KOPT-K1 (cell line): Measurements from ENCODE around the gene TECTA.
"Not testable (repeated sequence)": the region's sequence is repeated elsewhere in the genome, so short reads cannot be mapped to it uniquely, and the experiment has no call there.

ENCODE experiments used
- H3K27ac ChIP-seq: fragments of 200-600 bp; sonication (generic); 2 replicates; pipeline ENCODE4 v1.5.1; 2016; ENCODE audit warnings: antibody characterized with exemption, mild to moderate bottlenecking, low read depth, low read length; ENCODE audit not compliant: poor library complexity, severe bottlenecking
- H3K36me3 ChIP-seq: fragments of 200-600 bp; sonication (generic); 2 replicates; pipeline ENCODE4 v1.5.1; 2017; ENCODE audit warnings: antibody characterized with exemption, mild to moderate bottlenecking, low read length, moderate library complexity; ENCODE audit not compliant: insufficient read depth
- H3K9me3 ChIP-seq: fragments of 200-600 bp; sonication (generic); 2 replicates; pipeline ENCODE4 v1.5.1; 2017; ENCODE audit warnings: antibody characterized with exemption, low read length, mild to moderate bottlenecking; ENCODE audit not compliant: insufficient read depth, poor library complexity, severe bottlenecking

The TECTA gene

DNA sequence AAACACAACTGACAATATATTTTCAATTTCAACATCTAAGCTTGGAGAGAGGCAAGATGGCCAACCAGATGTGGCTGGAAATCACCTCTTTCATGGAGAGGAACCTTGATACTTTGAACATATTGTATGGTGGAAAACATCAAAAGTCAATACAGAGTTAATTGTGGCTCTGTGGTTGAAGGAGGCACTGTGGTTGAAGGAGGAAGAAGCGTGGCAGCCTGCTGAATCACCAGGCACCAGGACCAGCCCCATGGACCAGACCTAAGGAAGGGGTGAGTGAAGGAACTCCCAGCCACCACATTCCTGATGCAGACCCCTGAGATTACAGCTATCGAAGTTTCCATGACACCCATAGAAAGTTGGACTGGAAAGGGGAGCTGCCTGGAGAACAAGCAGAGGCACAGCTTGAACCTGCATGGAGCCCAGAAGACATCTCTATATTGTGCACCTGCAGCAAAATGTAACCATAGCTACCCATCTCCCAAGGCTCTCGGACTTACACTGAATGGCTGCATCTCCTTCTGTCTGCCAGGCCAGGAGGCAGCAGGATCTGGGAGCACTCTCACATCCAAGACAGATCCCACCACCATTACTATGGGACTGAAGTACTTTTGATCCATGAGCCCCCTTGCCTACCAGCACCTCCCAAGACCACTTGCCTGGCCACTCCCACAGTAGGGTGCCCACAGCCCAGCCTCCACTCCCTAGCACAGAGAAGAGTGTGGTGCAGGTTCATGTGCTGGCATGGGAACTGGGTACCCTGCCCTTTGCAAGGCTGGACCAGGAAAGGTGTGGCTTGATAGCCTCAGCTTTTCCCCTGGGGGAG, 111.7 kb downstream of the TECTA start:
- Histone ChIP-seq H3K36me3 (no peaks in the 10 kb centered on the region), H3K27ac (no peak overlapping the region), H3K9me3 (no peaks in the 10 kb centered on the region)

DNA sequence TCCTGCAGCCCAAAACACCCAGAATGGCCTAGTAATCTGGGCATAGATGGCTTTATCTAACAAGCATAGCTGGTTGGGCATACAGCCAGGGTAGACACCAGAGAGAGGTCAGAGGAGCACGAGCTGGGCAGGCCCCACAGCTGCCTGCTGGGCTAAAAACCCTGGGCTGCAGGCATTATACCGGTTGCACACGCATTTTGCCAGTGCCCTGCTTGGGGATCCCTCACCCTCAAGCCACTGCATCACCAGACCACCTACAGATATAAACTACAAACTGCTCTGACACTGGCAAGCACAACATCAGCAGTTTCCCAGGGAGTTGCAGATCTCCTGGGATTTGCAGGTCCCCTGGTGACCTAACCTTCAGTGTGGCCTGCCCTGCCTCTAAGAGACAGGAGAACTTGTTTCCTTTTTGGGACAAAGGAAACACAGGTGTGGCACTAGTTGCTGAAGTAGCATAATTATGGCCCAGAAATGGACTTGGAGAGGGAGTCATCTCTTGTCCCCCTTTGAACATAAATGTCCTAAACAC, 112.4 kb downstream of the TECTA start:
- H3K27ac ChIP-seq, result no peak overlapping the region

DNA sequence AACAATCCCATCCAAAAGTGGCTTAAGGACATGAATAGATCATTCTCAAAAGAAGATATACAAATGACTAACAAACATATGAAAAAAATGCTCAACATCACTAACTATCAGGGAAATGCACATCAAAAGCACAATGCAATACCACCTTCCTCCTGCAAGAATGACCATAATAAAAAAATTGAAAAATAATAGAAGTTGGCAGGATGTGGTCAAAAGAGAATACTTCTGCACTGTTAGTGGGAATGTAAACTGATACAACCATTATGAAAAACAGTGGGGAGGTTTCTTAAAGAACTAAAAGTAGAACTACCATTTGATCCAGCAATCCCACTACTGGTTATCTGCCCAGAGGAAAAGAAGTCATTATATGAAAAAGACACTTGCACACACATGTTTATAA, 113.8 kb downstream of the TECTA start:
- H3K36me3 ChIP-seq, result no peaks in the 10 kb centered on the region
- H3K27ac ChIP-seq, result no peak overlapping the region
- H3K9me3 ChIP-seq, result no peaks in the 10 kb centered on the region

More for the DNA sequence above, 112.4 kb downstream of the TECTA start:
- Histone ChIP-seq H3K36me3 (no peaks in the 10 kb centered on the region), H3K9me3 (no peaks in the 10 kb centered on the region)

DNA sequence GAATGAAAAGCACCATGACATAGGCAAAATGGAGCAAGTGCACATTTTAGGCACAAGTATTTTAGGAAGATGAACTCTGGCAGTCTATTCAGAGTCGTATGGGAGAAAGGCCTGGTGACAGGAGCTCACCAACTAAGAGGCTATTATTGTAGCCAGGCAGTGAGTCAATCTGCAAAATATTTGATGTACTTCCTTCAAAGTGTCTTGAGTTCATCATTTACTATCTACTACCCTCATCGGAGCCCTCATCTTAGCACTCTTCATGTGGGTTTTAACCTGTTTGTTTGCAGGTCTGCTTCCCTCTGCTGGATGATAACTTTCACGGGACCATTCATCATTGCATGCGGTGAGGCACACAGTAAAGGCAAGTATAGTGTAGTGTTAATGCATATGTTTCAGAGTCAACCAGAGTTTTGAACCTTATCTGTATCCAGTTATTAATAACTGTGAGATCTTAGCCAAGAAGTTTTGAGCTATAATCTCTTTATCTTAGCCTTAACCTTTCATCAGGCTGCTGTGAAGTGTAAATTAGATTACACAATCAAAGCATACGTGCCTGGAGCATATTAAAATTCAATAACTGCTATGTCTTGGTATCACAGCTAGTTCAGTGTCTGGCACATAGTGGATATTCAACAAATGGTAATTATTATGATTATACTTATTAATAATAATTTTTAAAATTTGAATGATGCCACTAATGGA, 120.6 kb downstream of the TECTA start:
- no peak overlapping the region for H3K27ac ChIP-seq
- peaks cover 2% of the 10 kb centered on the region for H3K9me3 ChIP-seq
- no peaks in the 10 kb centered on the region for H3K36me3 ChIP-seq

DNA sequence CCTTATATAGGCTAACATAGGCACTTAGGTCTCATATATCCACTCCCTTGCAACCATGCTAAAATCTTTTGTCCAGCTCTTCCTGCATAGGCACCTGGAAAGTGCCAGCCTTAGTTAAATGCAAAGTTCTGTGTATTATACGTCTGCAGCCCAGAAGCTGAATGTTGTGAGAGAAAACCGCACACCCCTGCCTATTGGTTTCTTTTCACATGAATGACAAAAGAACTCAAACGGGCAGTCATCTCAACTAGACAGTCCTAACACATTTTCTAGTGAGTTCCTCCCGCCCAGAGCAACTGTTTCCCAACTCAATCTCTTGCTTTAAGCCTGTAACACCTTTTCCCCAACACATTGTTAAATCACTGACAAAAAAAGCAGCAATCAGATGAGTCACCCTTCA, 122.1 kb downstream of the TECTA start:
- H3K9me3 ChIP-seq, result peaks cover 8% of the 10 kb centered on the region
- H3K36me3 ChIP-seq, result no peaks in the 10 kb centered on the region
- no peak overlapping the region for H3K27ac ChIP-seq

DNA sequence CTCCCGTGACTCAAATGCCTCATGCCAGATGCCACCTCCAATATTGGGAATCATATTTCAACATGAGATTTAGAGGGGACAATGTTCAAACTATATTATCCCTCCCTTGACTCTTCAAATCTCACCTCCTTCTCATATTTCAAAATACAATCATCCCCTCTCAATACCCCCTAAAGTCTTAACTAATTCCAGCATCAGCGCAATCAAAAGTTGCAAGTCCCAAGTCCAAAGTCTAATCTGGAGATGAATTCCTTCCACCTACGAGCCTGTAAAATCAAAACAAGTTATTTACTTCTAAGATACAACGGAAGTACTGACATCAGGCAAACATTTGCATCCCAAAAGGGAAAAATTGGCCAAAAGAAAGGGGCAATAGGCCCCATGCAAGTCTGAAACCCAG, 124.3 kb downstream of the TECTA start:
- Histone ChIP-seq H3K9me3 (peaks cover 8% of the 10 kb centered on the region), H3K36me3 (no peaks in the 10 kb centered on the region), H3K27ac (no peak overlapping the region)

DNA sequence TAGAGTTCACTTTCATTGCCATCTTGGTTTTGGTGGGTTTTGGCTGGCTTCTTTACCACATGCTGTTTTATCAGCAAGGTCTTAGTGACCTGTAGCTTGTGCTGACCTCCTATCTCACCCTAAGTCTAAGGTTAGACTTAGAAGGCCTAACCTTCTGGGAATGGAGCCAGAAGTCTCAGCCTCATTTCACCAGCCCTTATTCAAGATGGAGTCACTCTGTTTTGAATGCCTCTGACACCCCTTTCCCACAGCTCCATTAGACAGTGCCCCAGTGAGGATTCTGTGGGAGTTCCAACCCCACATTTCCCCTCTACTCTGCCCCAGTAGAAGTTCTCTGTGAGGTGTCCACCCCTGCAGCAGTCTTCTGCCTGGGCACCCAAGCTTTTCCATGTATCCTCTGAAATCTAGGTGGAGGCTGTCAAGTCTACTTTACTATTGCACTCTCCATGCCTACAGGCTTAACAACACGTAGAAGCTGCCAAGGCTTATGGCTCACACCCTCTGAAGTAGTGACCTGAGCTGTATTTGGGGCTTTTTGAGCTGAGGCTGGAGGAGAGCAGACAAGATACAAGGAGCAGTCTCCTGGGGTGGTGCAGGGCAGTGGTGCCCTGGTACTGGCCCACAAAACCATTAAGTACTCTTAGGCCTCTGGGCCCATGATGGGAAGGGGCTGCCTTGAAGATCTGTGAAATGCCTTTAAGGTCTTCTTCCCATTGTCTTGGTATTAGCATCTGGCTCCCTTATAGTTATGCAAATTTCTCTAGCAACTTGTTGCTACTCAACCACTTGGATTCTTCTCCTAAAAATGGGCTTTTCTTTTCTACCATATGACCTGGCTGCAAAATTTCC, 125.6 kb downstream of the TECTA start:
- Histone ChIP-seq H3K27ac (no peak overlapping the region), H3K36me3 (no peaks in the 10 kb centered on the region), H3K9me3 (peaks cover 8% of the 10 kb centered on the region)

DNA sequence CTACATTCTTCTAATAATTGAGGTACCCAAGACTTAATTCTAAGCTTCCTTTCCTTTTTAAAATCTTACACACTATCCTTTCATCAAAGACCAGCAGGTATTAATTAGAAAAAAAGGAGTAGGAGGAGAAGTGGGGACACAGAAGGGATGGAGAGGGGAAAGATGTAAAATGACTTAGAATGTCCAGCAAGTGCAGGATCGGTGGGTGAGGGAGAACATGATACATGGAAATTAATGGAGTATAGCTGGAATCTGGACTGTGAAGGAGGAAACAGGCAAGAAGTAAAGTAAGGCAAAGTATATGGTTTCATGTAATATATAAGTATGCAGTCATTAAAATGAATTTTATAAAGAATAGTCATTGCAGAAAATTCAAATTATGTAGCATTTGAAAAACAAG, 127.8 kb downstream of the TECTA start:
- no peak overlapping the region for H3K27ac ChIP-seq
- H3K9me3 ChIP-seq, result peaks cover 8% of the 10 kb centered on the region
- no peaks in the 10 kb centered on the region for H3K36me3 ChIP-seq

DNA sequence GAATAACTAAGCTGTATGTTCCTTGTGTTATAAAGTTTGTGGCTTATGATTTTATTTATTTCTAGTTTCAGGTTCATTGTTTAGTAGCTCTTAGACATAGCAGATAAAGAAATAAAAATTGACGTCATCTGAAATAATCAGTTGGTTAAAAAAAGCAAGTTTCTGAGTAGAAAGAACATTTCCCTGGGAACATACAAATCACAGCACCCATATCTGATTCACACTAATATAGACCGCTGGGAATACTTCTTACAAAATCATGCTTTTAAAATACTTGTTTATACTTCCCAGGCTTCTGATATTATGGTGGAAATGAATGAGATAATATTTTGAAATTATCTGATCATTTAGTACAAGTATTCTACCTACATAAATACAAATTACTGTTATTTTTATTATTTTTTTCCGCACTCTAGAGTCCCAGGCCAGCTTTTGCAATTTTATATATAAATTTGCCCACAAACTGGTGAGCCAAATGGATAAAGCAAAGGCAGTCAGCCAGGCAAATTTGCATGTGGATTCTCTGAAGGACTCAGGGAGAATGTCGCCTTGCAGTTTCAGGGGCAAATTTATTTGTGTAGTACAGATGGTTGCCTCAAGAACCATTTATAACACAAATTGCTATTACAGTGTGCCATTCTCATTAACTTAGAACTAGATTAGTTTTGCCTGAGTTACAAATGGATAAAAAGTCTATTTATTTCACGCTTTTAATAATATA, 128.6 kb downstream of the TECTA start:
- Histone ChIP-seq H3K9me3 (peaks cover 8% of the 10 kb centered on the region), H3K27ac (no peak overlapping the region), H3K36me3 (no peaks in the 10 kb centered on the region)

DNA sequence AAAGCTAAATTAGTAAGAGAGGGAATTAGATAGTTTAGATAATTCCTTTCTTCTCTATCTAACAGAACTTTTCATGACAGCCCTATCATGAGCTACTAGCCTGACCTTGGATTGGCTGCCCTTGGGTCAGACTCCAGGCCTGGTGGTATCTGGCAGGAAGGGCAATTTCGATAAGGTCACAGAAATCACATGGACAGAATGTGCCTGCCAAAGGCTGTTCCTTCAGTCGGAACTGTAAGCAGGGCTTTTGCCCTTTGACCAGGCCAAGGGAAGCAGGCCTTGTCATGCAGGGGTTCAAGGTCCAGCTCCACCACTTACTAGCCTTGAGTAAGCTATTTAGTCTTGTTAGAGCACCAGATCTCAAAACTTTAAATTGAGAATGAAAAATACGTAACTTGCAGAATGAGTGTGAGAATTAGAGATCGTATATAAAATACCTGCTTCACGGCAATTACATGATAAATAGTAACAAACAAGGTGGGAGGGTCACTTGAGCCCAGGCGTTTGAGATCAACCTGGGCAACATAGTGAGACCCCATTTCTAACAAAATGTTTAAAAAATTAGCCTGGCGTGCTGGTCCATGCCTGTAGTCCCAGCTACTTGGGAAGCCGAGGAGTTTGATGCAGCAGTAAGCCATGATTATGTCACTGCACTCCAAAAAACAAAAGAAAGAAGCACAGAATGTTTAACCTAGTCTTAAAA, 130.7 kb downstream of the TECTA start:
- H3K9me3 ChIP-seq, result peaks cover 6% of the 10 kb centered on the region
- no peak overlapping the region for H3K27ac ChIP-seq
- no peaks in the 10 kb centered on the region for H3K36me3 ChIP-seq

DNA sequence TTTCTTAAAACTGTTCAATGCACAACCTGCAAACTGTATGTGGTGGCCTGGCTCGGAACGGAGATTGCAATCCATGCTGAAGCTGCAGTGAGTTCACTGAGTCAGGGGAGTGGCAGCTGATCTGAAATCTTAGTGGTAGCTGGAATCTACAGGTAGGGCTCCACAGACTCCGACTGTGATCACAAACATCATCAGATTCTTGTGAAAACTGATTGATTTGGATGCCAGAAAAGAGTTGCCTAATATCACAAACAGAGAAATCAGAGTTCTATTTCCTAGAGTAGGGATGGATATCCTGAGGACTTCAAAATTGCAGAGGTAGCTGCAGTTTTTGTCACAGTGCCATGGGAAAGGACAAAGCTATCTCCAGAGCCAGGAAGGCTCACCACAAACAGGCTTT, 134.0 kb downstream of the TECTA start:
- Histone ChIP-seq H3K36me3 (no peaks in the 10 kb centered on the region), H3K27ac (no peak overlapping the region), H3K9me3 (no peaks in the 10 kb centered on the region)

DNA sequence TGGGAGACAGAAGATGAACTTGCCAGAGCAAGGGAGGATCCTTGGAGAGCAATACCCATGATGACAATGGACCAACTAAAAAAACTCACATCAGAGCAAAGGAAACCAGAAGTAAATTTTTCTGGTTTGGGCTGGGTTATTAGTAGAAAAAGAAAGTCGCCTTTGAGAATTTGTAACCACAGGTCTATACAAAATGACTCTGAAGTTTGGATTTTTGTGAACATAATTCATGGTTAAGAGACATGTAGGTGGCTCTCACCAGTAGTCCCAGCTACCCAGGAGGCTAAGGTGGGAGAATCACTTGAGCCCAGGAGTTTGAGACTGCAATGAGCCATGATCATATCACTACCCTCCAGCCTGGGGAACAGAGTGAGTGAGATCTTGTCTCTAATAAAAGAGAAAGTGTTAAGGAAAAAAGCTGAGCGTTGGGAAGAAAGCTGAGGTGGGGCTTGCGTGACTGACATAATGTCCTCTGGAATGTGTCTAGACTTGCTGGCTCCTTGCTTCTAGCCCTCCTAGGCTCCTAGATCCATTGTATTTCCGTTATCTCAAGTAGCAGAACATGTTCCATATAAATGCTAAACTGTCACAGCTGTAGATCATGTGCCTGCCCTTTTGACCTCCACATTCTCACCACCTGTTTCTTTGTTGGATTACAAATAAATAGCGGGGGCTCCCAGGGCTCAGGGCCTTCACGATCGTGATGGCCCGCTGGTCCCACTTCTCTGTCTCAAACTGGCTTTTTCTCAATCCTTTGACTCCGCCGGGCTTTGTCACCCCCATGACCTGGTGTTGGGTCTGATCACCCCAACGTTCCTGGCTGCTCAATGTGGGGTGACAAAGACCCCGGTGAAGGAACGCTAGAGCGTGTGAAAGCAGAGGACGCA, 135.3 kb downstream of the TECTA start:
- Histone ChIP-seq H3K27ac (no peak overlapping the region), H3K36me3 (no peaks in the 10 kb centered on the region), H3K9me3 (no peaks in the 10 kb centered on the region)

DNA sequence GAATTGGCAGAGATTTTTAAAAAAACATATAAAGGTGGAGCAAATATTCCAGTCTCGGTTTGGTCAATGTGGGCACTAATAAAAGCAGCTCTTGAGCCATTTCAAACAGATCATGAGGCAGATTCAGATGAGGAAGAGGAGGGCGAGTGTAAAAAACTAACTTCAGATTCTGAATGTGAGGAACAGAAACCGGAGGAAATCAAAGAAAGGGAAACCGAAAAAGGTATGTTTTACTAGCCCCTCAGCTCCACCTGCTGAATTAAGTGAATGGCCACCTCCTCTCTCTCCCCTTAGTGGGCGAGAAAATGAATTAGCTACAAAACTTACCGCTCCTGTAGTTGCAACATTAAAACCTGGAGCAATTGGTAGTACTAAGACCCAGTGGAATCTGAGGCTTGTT, 136.2 kb downstream of the TECTA start:
- H3K27ac ChIP-seq, H3K36me3 ChIP-seq, H3K9me3 ChIP-seq: not testable (repeated sequence)
